ENCODE data around the gene SLC6A14.

The SLC6A14 gene

DNA sequence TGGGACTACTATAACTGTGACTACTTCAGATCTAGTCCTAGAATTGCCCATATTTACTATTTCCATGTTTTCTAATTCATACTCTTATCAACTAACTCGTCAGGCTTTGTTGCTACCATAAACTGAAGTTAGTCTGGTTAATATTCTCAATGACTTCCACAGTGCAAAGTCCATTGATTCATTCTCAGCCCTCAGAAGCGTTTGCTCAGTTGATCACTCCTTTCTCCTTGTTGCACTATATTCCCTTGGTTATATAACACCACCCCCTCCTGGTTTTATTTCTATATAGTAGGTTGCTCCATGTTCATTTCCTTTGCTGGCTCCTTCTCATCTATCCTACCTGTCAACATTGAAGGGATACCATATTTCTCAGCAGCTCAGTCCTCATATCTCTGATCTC is 27.2 kb upstream of the SLC6A14 start:
- Histone ChIP-seq H3K4me2 (ENCODE audit: insufficient read depth, low read length) (no peak overlapping the region), H3K79me2 (ENCODE audit: insufficient read depth, low read length) (no peaks in the 10 kb centered on the region), H3K4me3 (ENCODE audit: low read depth in 1 of 2, low read length in 2 of 2) (no peak overlapping the region), H3K4me1 (ENCODE audit: insufficient read depth, low read length) (no peaks in the 10 kb centered on the region), H3K9ac (ENCODE audit: low read depth, low read length) (no peak overlapping the region), H3K27me3 (ENCODE audit: insufficient read depth, low read length, poor library complexity) (no peaks in the 10 kb centered on the region), H3K27ac (ENCODE audit: low read length) (no peak overlapping the region), H4K20me1 (ENCODE audit: insufficient read depth, low read length) (no peaks in the 10 kb centered on the region), H3K9me3 (ENCODE audit: insufficient read depth, low read length, severe bottlenecking) (no peaks in the 10 kb centered on the region), H2AFZ (ENCODE audit: low read depth, low read length) (no peak overlapping the region), H3K36me3 (ENCODE audit: insufficient read depth, low read length) (no peaks in the 10 kb centered on the region)
- no peak for DNase-seq
- ATAC-seq (ENCODE audit: insufficient read depth, low read depth): no peak
- TF ChIP-seq EZH2 (IDR thresholded peaks at IDR 0.05; ENCODE audit: borderline replicate concordance, low read depth, low read length, severe bottlenecking): no peak
- TF ChIP-seq, protein P1, sequence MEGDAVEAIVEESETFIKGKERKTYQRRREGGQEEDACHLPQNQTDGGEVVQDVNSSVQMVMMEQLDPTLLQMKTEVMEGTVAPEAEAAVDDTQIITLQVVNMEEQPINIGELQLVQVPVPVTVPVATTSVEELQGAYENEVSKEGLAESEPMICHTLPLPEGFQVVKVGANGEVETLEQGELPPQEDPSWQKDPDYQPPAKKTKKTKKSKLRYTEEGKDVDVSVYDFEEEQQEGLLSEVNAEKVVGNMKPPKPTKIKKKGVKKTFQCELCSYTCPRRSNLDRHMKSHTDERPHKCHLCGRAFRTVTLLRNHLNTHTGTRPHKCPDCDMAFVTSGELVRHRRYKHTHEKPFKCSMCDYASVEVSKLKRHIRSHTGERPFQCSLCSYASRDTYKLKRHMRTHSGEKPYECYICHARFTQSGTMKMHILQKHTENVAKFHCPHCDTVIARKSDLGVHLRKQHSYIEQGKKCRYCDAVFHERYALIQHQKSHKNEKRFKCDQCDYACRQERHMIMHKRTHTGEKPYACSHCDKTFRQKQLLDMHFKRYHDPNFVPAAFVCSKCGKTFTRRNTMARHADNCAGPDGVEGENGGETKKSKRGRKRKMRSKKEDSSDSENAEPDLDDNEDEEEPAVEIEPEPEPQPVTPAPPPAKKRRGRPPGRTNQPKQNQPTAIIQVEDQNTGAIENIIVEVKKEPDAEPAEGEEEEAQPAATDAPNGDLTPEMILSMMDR (IDR thresholded peaks at IDR 0.05; ENCODE audit: borderline replicate concordance, extremely low read depth, low read length, poor library complexity, severe bottlenecking): no peak

DNA sequence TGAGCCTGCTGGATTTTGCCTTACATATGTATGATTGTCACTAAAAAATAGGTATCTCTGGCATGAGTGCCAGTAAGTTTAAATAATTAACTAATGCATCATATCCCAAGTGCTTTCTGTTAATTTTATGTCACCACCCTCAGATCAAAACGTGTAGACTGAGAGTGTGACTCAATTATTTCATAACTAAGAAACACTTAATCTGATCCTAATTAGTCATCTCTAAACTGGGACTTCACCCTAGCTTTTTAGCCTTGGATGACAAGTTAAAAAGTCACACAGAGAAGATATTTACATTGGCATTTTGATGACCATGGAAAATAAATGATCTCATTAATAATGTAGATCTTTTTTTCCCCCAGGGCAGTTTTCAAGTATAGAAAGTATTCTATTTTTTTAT is 23.1 kb upstream of the SLC6A14 start:
- Histone ChIP-seq H4K20me1 (ENCODE audit: insufficient read depth, low read length) (no peaks in the 10 kb centered on the region), H3K79me2 (ENCODE audit: insufficient read depth, low read length) (no peaks in the 10 kb centered on the region), H3K4me2 (ENCODE audit: insufficient read depth, low read length) (no peak overlapping the region), H3K9ac (ENCODE audit: low read depth, low read length) (no peak overlapping the region), H3K4me3 (ENCODE audit: low read depth in 1 of 2, low read length in 2 of 2) (no peak overlapping the region), H3K4me1 (ENCODE audit: insufficient read depth, low read length) (no peaks in the 10 kb centered on the region), H3K9me3 (ENCODE audit: insufficient read depth, low read length, severe bottlenecking) (no peaks in the 10 kb centered on the region), H3K27ac (ENCODE audit: low read length) (no peak overlapping the region), H3K27me3 (ENCODE audit: insufficient read depth, low read length, poor library complexity) (no peaks in the 10 kb centered on the region), H2AFZ (ENCODE audit: low read depth, low read length) (no peak overlapping the region), H3K36me3 (ENCODE audit: insufficient read depth, low read length) (no peaks in the 10 kb centered on the region)
- DNase-seq: no peak
- TF ChIP-seq, protein P1 (IDR thresholded peaks at IDR 0.05; ENCODE audit: borderline replicate concordance, extremely low read depth, low read length, poor library complexity, severe bottlenecking): no peak
- no peak for TF ChIP-seq EZH2 (IDR thresholded peaks at IDR 0.05; ENCODE audit: borderline replicate concordance, low read depth, low read length, severe bottlenecking)
- no peak for ATAC-seq (ENCODE audit: insufficient read depth, low read depth)

DNA sequence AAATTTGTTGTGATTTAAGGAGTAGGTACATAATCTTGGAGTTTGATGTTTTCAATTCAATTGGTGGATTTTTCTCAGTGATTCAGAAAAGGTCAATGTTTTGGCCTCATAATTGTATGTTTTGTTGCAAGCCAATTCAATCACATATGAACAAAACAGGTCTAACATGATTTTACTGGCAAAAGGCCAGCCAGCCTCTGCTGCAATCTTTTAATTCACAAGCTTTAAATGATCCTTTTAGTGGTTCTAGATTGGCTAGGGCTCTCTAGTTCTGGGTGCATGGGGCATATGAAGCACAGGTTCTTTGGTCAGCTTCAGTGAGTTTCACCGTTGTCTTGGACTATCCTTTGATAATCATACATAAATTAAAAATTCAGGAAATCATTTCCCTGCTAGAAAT is 19.2 kb upstream of the SLC6A14 start:
- no peak overlapping the region for H3K4me2 ChIP-seq (ENCODE audit: insufficient read depth, low read length)
- ATAC-seq (ENCODE audit: insufficient read depth, low read depth) (no peak), DNase-seq (no peak)
- H3K79me2 ChIP-seq (ENCODE audit: insufficient read depth, low read length): no peaks in the 10 kb centered on the region
- H2AFZ ChIP-seq (ENCODE audit: low read depth, low read length): no peak overlapping the region
- no peak overlapping the region for H3K27ac ChIP-seq (ENCODE audit: low read length)
- no peaks in the 10 kb centered on the region for H3K36me3 ChIP-seq (ENCODE audit: insufficient read depth, low read length)
- no peaks in the 10 kb centered on the region for H3K4me1 ChIP-seq (ENCODE audit: insufficient read depth, low read length)
- no peak for TF ChIP-seq EZH2 (IDR thresholded peaks at IDR 0.05; ENCODE audit: borderline replicate concordance, low read depth, low read length, severe bottlenecking)
- TF ChIP-seq, protein P1 (IDR thresholded peaks at IDR 0.05; ENCODE audit: borderline replicate concordance, extremely low read depth, low read length, poor library complexity, severe bottlenecking): no peak
- no peak overlapping the region for H3K9ac ChIP-seq (ENCODE audit: low read depth, low read length)
- no peaks in the 10 kb centered on the region for H3K27me3 ChIP-seq (ENCODE audit: insufficient read depth, low read length, poor library complexity)
- H3K4me3 ChIP-seq (ENCODE audit: low read depth in 1 of 2, low read length in 2 of 2): no peak overlapping the region
- H3K9me3 ChIP-seq (ENCODE audit: insufficient read depth, low read length, severe bottlenecking): no peaks in the 10 kb centered on the region
- no peaks in the 10 kb centered on the region for H4K20me1 ChIP-seq (ENCODE audit: insufficient read depth, low read length)

DNA sequence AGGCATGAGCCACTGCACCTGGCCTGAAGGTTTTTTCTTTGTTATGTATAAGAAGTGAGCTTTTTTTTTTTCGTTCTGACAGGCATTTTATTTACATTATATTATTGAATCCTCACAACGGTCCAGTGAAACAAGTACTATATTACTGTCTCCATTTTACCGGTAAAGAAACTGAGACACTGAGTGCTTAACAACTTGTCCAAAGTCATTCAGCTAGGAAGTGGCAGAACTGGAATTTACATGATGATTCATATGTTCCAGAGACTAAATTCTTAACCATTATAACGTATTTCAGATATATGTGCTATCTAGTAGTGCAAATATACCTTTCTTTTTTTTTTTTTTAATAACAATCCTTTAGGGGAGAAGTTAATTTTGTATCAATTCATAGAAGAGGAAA is 18.4 kb upstream of the SLC6A14 start:
- TF ChIP-seq EZH2 (IDR thresholded peaks at IDR 0.05; ENCODE audit: borderline replicate concordance, low read depth, low read length, severe bottlenecking): no peak
- TF ChIP-seq, protein P1 (IDR thresholded peaks at IDR 0.05; ENCODE audit: borderline replicate concordance, extremely low read depth, low read length, poor library complexity, severe bottlenecking): no peak
- Histone ChIP-seq H3K4me2 (ENCODE audit: insufficient read depth, low read length) (no peak overlapping the region), H3K4me3 (ENCODE audit: low read depth in 1 of 2, low read length in 2 of 2) (no peak overlapping the region), H3K27ac (ENCODE audit: low read length) (no peak overlapping the region), H3K36me3 (ENCODE audit: insufficient read depth, low read length) (no peaks in the 10 kb centered on the region), H3K79me2 (ENCODE audit: insufficient read depth, low read length) (no peaks in the 10 kb centered on the region), H3K9ac (ENCODE audit: low read depth, low read length) (no peak overlapping the region), H3K4me1 (ENCODE audit: insufficient read depth, low read length) (no peaks in the 10 kb centered on the region), H3K27me3 (ENCODE audit: insufficient read depth, low read length, poor library complexity) (no peaks in the 10 kb centered on the region), H3K9me3 (ENCODE audit: insufficient read depth, low read length, severe bottlenecking) (no peaks in the 10 kb centered on the region), H4K20me1 (ENCODE audit: insufficient read depth, low read length) (no peaks in the 10 kb centered on the region), H2AFZ (ENCODE audit: low read depth, low read length) (no peak overlapping the region)
- DNase-seq: no peak
- ATAC-seq (ENCODE audit: insufficient read depth, low read depth): no peak
